K562 (cell line): Measurements from ENCODE around the gene SERF2. TPM values are rescaled to one million over a fixed set of nuclear protein-coding genes. Genes with fewer than 3 reads are reported as not detected.
A peak's percentile ranks its signal among the peaks of the same experiment; 100 is the strongest.

Experiments
- ATAC-seq: fragments of 200-7000 bp; cut with Tn5 transposase; 3 replicates; pipeline ENCODE4 v1.9.1; 2020; ENCODE audit warnings: moderate library complexity
- BruUV-seq: library from RNA; stranded (reverse); fragments of 400-500 nt; replicated peaks from 2 replicates; lab custom pipeline; 2021; lab: Mats Ljungman, UMichigan
- CTCF ChIA-PET: fragments of 300-600 bp; formaldehyde crosslinking; extraction: SDS; loops from one replicate; lab custom pipeline; 2021; ENCODE audit warnings: low intra/inter-chr PET ratio; lab: Yijun Ruan, JAX
- POLR2A ChIA-PET: fragments of 300-600, 350-650 bp; sonication (Branson Sonifier 250); formaldehyde crosslinking; extraction: SDS; loops from one replicate; lab custom pipeline; 2021; ENCODE audit warnings: antibody characterized with exemption, inconsistent platforms; lab: Yijun Ruan, JAX
- DNase-seq, 4 experiments: peaks; one replicate each; pipeline versions ENCODE4 v3.0.0 to v3.0.0-alpha.2; 2011 to 2018; ENCODE audit warnings: low spot score in 3 of 4, mixed read lengths in 3 of 4; ENCODE audit errors: extremely low read depth in 1 of 4
- FAIRE-seq: peaks from 2 replicates; lab custom pipeline; 2011; peaks lifted over from hg19 to GRCh38; lab: Jason Lieb, UNC
- H2AFZ ChIP-seq: 2 replicates; pipeline ENCODE4 v1.6.0; 2011; ENCODE audit warnings: low read depth, low read length, control low read depth, inconsistent platforms
- H3K27ac ChIP-seq: fragments of 200-600 bp; 3 replicates; pipeline ENCODE4 v1.8.0; 2011; ENCODE audit warnings: low read depth, mild to moderate bottlenecking, control low read depth, inconsistent platforms, low read length, moderate library complexity, mixed read lengths; ENCODE audit errors: extremely low read depth
- H3K27me3 ChIP-seq, 2 experiments: fragments of 300-600 bp in 1 of 2; 2 replicates in 1 of 2; 3 replicates in 1 of 2; pipeline versions ENCODE4 v1.6.0 to v1.8.0; 2011; ENCODE audit warnings: inconsistent platforms in 2 of 2, low read length in 2 of 2, mild to moderate bottlenecking in 1 of 2, mixed read lengths in 1 of 2, moderate library complexity in 1 of 2; ENCODE audit not compliant: control insufficient read depth in 2 of 2, insufficient read depth in 2 of 2
- H3K36me3 ChIP-seq: fragments of 300-600 bp; 3 replicates; pipeline ENCODE4 v1.8.0; 2011; ENCODE audit warnings: mild to moderate bottlenecking, low read length, inconsistent platforms; ENCODE audit not compliant: control insufficient read depth, insufficient read depth
- H3K4me1 ChIP-seq, 2 experiments: fragments of 200-600 bp in 1 of 2; replicated peaks in 1 of 2; 2 replicates in 1 of 2; 3 replicates in 1 of 2; pipeline versions ENCODE4 v1.5.1 to v1.8.0; 2011; ENCODE audit warnings: inconsistent platforms in 2 of 2, low read length in 2 of 2, mild to moderate bottlenecking in 1 of 2, mixed read lengths in 1 of 2, moderate library complexity in 1 of 2; ENCODE audit not compliant: control insufficient read depth in 2 of 2, insufficient read depth in 2 of 2
- H3K4me2 ChIP-seq: 2 replicates; pipeline ENCODE4 v1.6.1; 2011; ENCODE audit warnings: low read length, control low read depth, inconsistent platforms, mixed read lengths; ENCODE audit not compliant: insufficient read depth
- H3K4me3 ChIP-seq: fragments of 200-600 bp; sonication (generic), shearing (Covaris generic); 2 replicates; pipeline ENCODE4 v1.5.1; 2016; ENCODE audit warnings: control low read depth, inconsistent platforms
- H3K79me2 ChIP-seq: fragments of 200-600 bp; 3 replicates; pipeline ENCODE4 v1.8.0; 2011; ENCODE audit warnings: low read length, inconsistent platforms; ENCODE audit not compliant: control insufficient read depth, insufficient read depth
- H3K9ac ChIP-seq, 2 experiments: 2 replicates each; pipeline versions ENCODE4 v1.6.0 to v1.6.1; 2011; ENCODE audit warnings: low read depth in 2 of 2, low read length in 2 of 2, control low read depth in 1 of 2, inconsistent platforms in 1 of 2, mild to moderate bottlenecking in 1 of 2, mixed read lengths in 1 of 2; ENCODE audit not compliant: insufficient read depth in 1 of 2
- H3K9me1 ChIP-seq: one replicate; pipeline ENCODE4 v1.6.0; 2011; ENCODE audit warnings: inconsistent platforms, mild to moderate bottlenecking, low read length, moderate library complexity; ENCODE audit not compliant: control insufficient read depth, insufficient read depth
- H3K9me3 ChIP-seq: replicated peaks from 2 replicates; pipeline ENCODE4 v1.5.1; 2011; ENCODE audit warnings: low read depth, low read length, inconsistent platforms; ENCODE audit not compliant: control insufficient read depth, insufficient read depth
- H4K20me1 ChIP-seq: replicated peaks from 2 replicates; pipeline ENCODE4 v1.6.1; 2011; ENCODE audit warnings: low read length, inconsistent platforms, mixed read lengths; ENCODE audit not compliant: control insufficient read depth, insufficient read depth
- ARNT ChIP-seq, 2 experiments: fragments of 450-650 bp; IDR thresholded peaks; 2 replicates each; pipeline ENCODE4 v1.6.1; 2016; ENCODE audit warnings: mild to moderate bottlenecking in 1 of 2
- BRD4 ChIP-seq: fragments of 200-600 bp; sonication (generic); IDR thresholded peaks from 2 replicates; pipeline ENCODE4 v1.6.1; 2017; ENCODE audit warnings: inconsistent platforms
- EWSR1 ChIP-seq: fragments of 450-650 bp; IDR thresholded peaks from 2 replicates; pipeline ENCODE4 v1.6.1; 2018; ENCODE audit warnings: borderline replicate concordance, mild to moderate bottlenecking, low read depth, moderate library complexity; ENCODE audit not compliant: partially characterized antibody
- HIVEP1 ChIP-seq: fragments of 250-450 bp; sonication (Bioruptor Pico); IDR thresholded peaks from 2 replicates; pipeline ENCODE4 v1.4.0; 2020; ENCODE audit warnings: mild to moderate bottlenecking
- IRF1 ChIP-seq: sonication (generic); formaldehyde crosslinking; IDR thresholded peaks from 2 replicates; pipeline ENCODE4 v1.8.0; 2022; ENCODE audit warnings: missing genetic modification reagents, mild to moderate bottlenecking, borderline replicate concordance
- KAT7 ChIP-seq: sonication (generic); formaldehyde crosslinking; IDR thresholded peaks from 2 replicates; pipeline ENCODE4 v1.8.0; 2022; ENCODE audit warnings: missing genetic modification reagents, mild to moderate bottlenecking, borderline replicate concordance
- MCM7 ChIP-seq, 2 experiments: fragments of 450-650 bp; IDR thresholded peaks; 2 replicates each; pipeline ENCODE4 v1.6.1; 2016 to 2018
- MECOM ChIP-seq: fragments of 250-450 bp; sonication (Bioruptor Pico); IDR thresholded peaks from 2 replicates; pipeline ENCODE4 v1.8.0; 2022; ENCODE audit warnings: inconsistent platforms
- PHB ChIP-seq: fragments of 250-450 bp; sonication (Bioruptor Pico); IDR thresholded peaks from 2 replicates; pipeline ENCODE4 v1.5.0; 2021
- POLR2AphosphoS2 ChIP-seq: IDR thresholded peaks from 2 replicates; pipeline ENCODE4 v1.6.1; 2012; ENCODE audit warnings: low read length, improper control_type of control experiment
- RBM39 ChIP-seq: fragments of 200-400 bp; formaldehyde crosslinking; optimal IDR thresholded peaks from 2 replicates; pipeline ENCODE3; 2018; ENCODE audit warnings: low read depth, low read length
- RNF2 ChIP-seq: sonication (generic); IDR thresholded peaks from 2 replicates; pipeline ENCODE4 v1.6.1; 2016
- SIRT6 ChIP-seq: IDR thresholded peaks from one replicate; pipeline ENCODE4 v1.6.1; 2012; ENCODE audit warnings: low read depth, mild to moderate bottlenecking, control low read depth, inconsistent platforms, low read length, moderate library complexity
- TCF3 ChIP-seq: sonication (generic); formaldehyde crosslinking; IDR thresholded peaks from 2 replicates; pipeline ENCODE4 v1.4.0; 2020; ENCODE audit warnings: mild to moderate bottlenecking, missing genetic modification reagents
- ZNF324 ChIP-seq: fragments of 250-450 bp; sonication (Bioruptor Pico); IDR thresholded peaks from 2 replicates; pipeline ENCODE4 v1.4.0; 2020; ENCODE audit warnings: mild to moderate bottlenecking
- ZNF398 ChIP-seq: fragments of 250-450 bp; sonication (Bioruptor Pico); IDR thresholded peaks from 2 replicates; pipeline ENCODE4 v1.8.0; 2021; ENCODE audit warnings: moderate library complexity, mild to moderate bottlenecking, inconsistent platforms
- WGBS: fragments of 100-300 bp; shearing (Covaris generic); methylation state at CpG from one replicate; pipeline ENCODE4 v1.1.6; 2016; ENCODE audit warnings: low coverage, mixed read lengths; ENCODE audit not compliant: insufficient coverage; ENCODE audit errors: missing lambda C conversion rate; 5-methylcytosine and 5-hydroxymethylcytosine counted together
- in situ Hi-C: fragments of 300-500 bp; cut with MboI; formaldehyde crosslinking; loops from 4 replicates; pipeline ENCODE4 v1.15.0; 2018; ENCODE audit warnings: inconsistent platforms, mixed read lengths
- intact Hi-C: fragments of 100-400 bp; cut with micrococcal nuclease; formaldehyde crosslinking; loops from 2 replicates; pipeline ENCODE4 v1.14.2; 2022
- polyA plus RNA-seq, 8 experiments: library from polyadenylated mRNA; depleted of rRNA in 4 of 8; stranded (reverse) in 5 of 8; unstranded in 3 of 8; fragments of >200 nt; fragmentation: Nextera tagmentation in 2 of 8; fragmentation: Illumina TruSeq in 1 of 8; extraction: Ambion mirVana in 2 of 8; extraction: Trizol in 1 of 8; gene quantifications; 2 replicates each; pipeline versions ENCODE4 v1.2.1 to v1.2.3, GENCODE V29; 2011 to 2014; ENCODE audit warnings: inconsistent platforms in 1 of 8, missing spikeins in 1 of 8
- total RNA-seq, 7 experiments: library from RNA; depleted of rRNA in 6 of 7; stranded (reverse); fragments of >200 nt in 6 of 7; fragmentation: Illumina TruSeq in 2 of 7; extraction: Trizol in 2 of 7; gene quantifications; 2 replicates each; pipeline versions ENCODE4 v1.2.1 to v1.2.3, GENCODE V29; 2011 to 2021; ENCODE audit warnings: low replicate concordance in 1 of 7

SERF2 gene
- total and polyA plus RNA-seq, 9 of the 15 experiments (the other 6 are each of a cell fraction or from before 2014, with no cell fraction given) = 497 to 3,360 (median 867) TPM

GRCh38 chr15:43800286-43801141 lies 8.4 kb downstream of the SERF2 start, which contains the start of gene HYPK:
TSS of gene HYPK (plus strand) at chr15:43800599. CDS start at chr15:43800623, 24 bp downstream.
- ChIA-PET POLR2A (interaction anchor here (0.6 to 3.7 kb wide), 11 partner anchors 10 to 138 kb away, joined by 3 to 29 read pairs (median 4); partner anchors contain the start of genes ELL3, MFAP1, PDIA3 and SERF2), CTCF (no interaction called here)
- Histone ChIP-seq H3K79me2 (peaks cover 22% of the 10 kb centered on the region), H3K9ac (peak within 1 kb of the TSS; percentile 91 to 92), H3K36me3 (peaks cover 80% of the 10 kb centered on the region), H3K9me1 (no peaks in the 10 kb centered on the region), H2AFZ (peak within 1 kb of the TSS; percentile 67), H3K9me3 (no peaks in the 10 kb centered on the region), H3K4me3 (peak within 1 kb of the TSS; percentile 78), H3K27me3 (no peaks in the 10 kb centered on the region), H3K4me2 (peak within 1 kb of the TSS; percentile 100), H4K20me1 (no peaks in the 10 kb centered on the region), H3K27ac (peak within 1 kb of the TSS; percentile 81), H3K4me1 (peaks cover 19 to 24% of the 10 kb centered on the region in 2 experiments)
- WGBS = 3% methylated on average over 44 of the region's 44 CpGs
- ATAC-seq = peak; percentile 94
- DNase-seq = peak; percentile 85 to 95 (median 88)
- in situ Hi-C loops = no loop called here
- TSS peak; percentile 37 for BruUV-seq
- FAIRE-seq = peak; percentile 92
- intact Hi-C loops = no loop called here
- TF ChIP-seq POLR2AphosphoS2 (peak; percentile 99), MCM7 (IDR thresholded peaks at IDR 0.05) (no peak), ZNF398 (no peak), ARNT (IDR thresholded peaks at IDR 0.05) (0 out of 4 replicates have a peak, but pooled peaks of 1 of the 2 experiments have one; percentile 21), RBM39 (peak; percentile 78), RNF2 (no peak), EWSR1 (no peak), SIRT6 (no peak), PHB (CRISPR knock-in tag) (peak; percentile 70; the same call in 1 of the 2 replicates), KAT7 (no peak), IRF1 (CRISPR knock-in tag) (no peak), HIVEP1 (no peak), BRD4 (no peak), ZNF324 (CRISPR knock-in tag) (0 out of 2 replicates have a peak, but pooled peaks have one; percentile 7), MECOM (no peak), TCF3 (CRISPR knock-in tag) (peak; percentile 29; the same call in 1 of the 2 replicates)
